Common myeloid progenitor, CD34-positive (primary cell): ENCODE measurements around the gene SNPH.

Experiments used
- CTCF ChIA-PET: fragments of 350-600 bp; sonication (Branson Sonifier 250); formaldehyde crosslinking; loops from one replicate; lab custom pipeline; 2021; ENCODE audit warnings: antibody characterized with exemption; lab: Charles Lee
- POLR2A ChIA-PET: fragments of 350-600 bp; sonication (Branson Sonifier 250); formaldehyde crosslinking; loops from one replicate; lab custom pipeline; 2021; ENCODE audit warnings: antibody characterized with exemption; lab: Charles Lee
- DNase-seq, 3 donors: peaks; one replicate each; pipeline versions ENCODE4 v3.0.0 to v3.0.0-alpha.2; 2013
- H3K27ac ChIP-seq, 2 experiments: 1 replicate in 1 of 2; 2 replicates in 1 of 2; pipeline ENCODE4 v1.7.0; 2013; ENCODE audit warnings: inconsistent platforms in 2 of 2, low read length in 2 of 2, mild to moderate bottlenecking in 2 of 2, low read depth in 1 of 2, moderate library complexity in 1 of 2; ENCODE audit not compliant: severe bottlenecking in 2 of 2, insufficient read depth in 1 of 2, poor library complexity in 1 of 2
- H3K27me3 ChIP-seq, 5 experiments: replicated peaks in 2 of 5; 1 replicate in 3 of 5; 2 replicates in 2 of 5; pipeline versions ENCODE4 v1.6.1 to v1.7.0; 2013; ENCODE audit warnings: low read length in 4 of 5, mild to moderate bottlenecking in 2 of 5, moderate library complexity in 2 of 5, inconsistent platforms in 1 of 5; ENCODE audit not compliant: insufficient read depth in 5 of 5, control insufficient read depth in 4 of 5
- H3K36me3 ChIP-seq, 4 experiments: 1 replicate in 2 of 4; 2 replicates in 2 of 4; pipeline versions ENCODE4 v1.6.1 to v1.7.0; 2013; ENCODE audit warnings: low read length in 3 of 4, control low read depth in 1 of 4, mild to moderate bottlenecking in 1 of 4; ENCODE audit not compliant: control insufficient read depth in 4 of 4, insufficient read depth in 4 of 4
- H3K4me1 ChIP-seq, 4 experiments: 1 replicate in 3 of 4; 2 replicates in 1 of 4; pipeline versions ENCODE4 v1.6.1 to v1.7.1; 2013; ENCODE audit warnings: low read length in 3 of 4, mild to moderate bottlenecking in 3 of 4, control low read depth in 1 of 4, inconsistent platforms in 1 of 4, moderate library complexity in 1 of 4; ENCODE audit not compliant: control insufficient read depth in 4 of 4, insufficient read depth in 4 of 4; ENCODE audit errors: control extremely low read depth in 1 of 4
- H3K4me3 ChIP-seq, 7 experiments: 1 replicate in 4 of 7; 2 replicates in 3 of 7; pipeline versions ENCODE4 v1.5.1 to v1.7.0; 2013; ENCODE audit warnings: mild to moderate bottlenecking in 7 of 7, low read length in 6 of 7, moderate library complexity in 6 of 7, inconsistent platforms in 2 of 7, low read depth in 2 of 7, control low read depth in 1 of 7; ENCODE audit not compliant: insufficient read depth in 4 of 7, control insufficient read depth in 1 of 7; ENCODE audit errors: extremely low read depth in 1 of 7
- H3K9me3 ChIP-seq, 5 experiments: 1 replicate in 4 of 5; 2 replicates in 1 of 5; pipeline versions ENCODE4 v1.6.1 to v1.7.1; 2013; ENCODE audit warnings: low read length in 4 of 5, mild to moderate bottlenecking in 2 of 5, inconsistent platforms in 1 of 5, low read depth in 1 of 5, moderate library complexity in 1 of 5; ENCODE audit not compliant: control insufficient read depth in 4 of 5, insufficient read depth in 2 of 5; ENCODE audit errors: control extremely low read depth in 1 of 5
- WGBS: methylation state at CpG from one replicate; pipeline ENCODE4 v1.1.5; 2013; ENCODE audit not compliant: insufficient coverage; 5-methylcytosine and 5-hydroxymethylcytosine counted together

Gene SNPH

DNA sequence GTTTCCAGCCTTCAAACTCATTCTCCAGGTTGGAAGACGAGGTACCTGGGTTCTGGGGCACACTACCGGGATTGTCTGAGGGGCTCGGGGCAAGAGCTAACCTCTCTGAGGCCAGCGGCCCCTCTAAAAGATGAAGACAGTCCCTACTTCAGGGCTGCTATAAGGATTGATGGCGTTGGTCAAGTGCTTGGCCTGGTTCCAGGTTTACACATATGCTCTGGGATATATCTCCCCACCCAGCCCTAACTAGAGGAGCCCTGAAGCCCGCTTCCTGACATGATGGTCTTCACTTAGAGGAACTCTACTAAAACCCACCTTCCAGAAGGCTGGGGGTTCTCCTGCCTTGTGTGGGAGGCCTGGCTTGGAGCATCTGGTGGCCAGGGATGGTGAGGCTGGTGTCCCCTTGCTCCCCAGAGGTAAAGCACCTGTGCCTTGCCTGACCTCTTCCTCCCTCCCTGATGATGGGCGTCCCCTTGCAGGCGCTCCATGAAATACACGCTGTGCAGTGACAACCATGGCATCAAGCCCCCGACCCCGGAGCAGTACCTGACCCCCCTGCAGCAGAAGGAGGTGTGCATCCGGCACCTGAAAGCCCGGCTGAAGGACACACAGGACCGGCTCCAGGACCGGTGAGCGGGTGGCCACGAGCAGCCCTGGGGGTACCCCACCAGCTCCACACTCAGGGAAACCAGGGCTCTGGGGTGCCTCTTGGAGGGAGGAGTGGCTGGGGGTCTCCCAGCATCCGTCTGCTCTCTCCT lies 34.2 kb downstream of the SNPH start:
- peak overlapping the region in 1 of 7 experiments; percentile 20 for H3K4me3 ChIP-seq
- WGBS: 97% methylated on average over 14 of the region's 18 CpGs
- H3K9me3 ChIP-seq: no peaks in the 10 kb centered on the region
- CTCF ChIA-PET: interaction anchor here (1.0 to 1.7 kb wide), 3 partner anchors 12 to 64 kb away, joined by 3 to 8 read pairs (median 4); no protein-coding TSS in a partner anchor
- POLR2A ChIA-PET: no interaction called here
- peaks cover 0 to 14% (median 10%) of the 10 kb centered on the region in 4 experiments for H3K4me1 ChIP-seq
- no peak overlapping the region for H3K27ac ChIP-seq
- H3K27me3 ChIP-seq: no peaks in the 10 kb centered on the region
- no peak for DNase-seq
- H3K36me3 ChIP-seq: no peaks in the 10 kb centered on the region

DNA sequence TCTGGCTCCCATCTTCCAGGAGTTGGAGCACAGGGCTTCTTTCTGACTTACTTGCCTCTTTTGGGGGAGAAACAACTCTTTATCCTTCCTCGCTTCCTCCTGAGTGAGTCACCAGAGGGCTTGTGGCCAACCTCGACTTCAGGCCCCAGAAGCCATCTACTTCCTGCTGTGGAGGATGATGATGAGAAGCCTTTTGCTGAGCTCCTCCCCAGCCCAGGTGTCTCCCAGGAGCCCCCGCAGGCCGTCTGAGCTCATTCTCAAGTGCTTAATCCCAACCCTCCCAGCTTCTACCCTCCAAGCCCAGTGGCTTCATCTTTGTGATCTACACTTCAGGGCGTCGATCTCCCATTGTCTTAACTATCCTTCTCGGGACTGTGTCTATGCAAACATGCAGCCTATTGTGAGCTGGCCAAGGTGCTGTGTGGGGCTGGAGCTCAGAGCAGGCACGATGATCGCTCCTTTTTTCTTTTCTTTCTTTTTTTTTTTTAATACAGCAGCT lies 35.0 kb downstream of the SNPH start:
- 65% methylated on average over 6 of the region's 9 CpGs for WGBS
- Histone ChIP-seq H3K27me3 (no peaks in the 10 kb centered on the region), H3K4me3 (peak overlapping the region in 1 of 7 experiments; percentile 20), H3K27ac (no peak overlapping the region), H3K9me3 (no peaks in the 10 kb centered on the region), H3K36me3 (no peaks in the 10 kb centered on the region), H3K4me1 (peaks cover 0 to 14% (median 10%) of the 10 kb centered on the region in 4 experiments)
- ChIA-PET POLR2A (no interaction called here), CTCF (interaction anchor here (0.6 to 1.7 kb wide), 4 partner anchors 11 to 65 kb away, joined by 3 to 8 read pairs (median 4); no protein-coding TSS in a partner anchor)
- DNase-seq: peak; percentile 57 to 89 (median 84)

DNA sequence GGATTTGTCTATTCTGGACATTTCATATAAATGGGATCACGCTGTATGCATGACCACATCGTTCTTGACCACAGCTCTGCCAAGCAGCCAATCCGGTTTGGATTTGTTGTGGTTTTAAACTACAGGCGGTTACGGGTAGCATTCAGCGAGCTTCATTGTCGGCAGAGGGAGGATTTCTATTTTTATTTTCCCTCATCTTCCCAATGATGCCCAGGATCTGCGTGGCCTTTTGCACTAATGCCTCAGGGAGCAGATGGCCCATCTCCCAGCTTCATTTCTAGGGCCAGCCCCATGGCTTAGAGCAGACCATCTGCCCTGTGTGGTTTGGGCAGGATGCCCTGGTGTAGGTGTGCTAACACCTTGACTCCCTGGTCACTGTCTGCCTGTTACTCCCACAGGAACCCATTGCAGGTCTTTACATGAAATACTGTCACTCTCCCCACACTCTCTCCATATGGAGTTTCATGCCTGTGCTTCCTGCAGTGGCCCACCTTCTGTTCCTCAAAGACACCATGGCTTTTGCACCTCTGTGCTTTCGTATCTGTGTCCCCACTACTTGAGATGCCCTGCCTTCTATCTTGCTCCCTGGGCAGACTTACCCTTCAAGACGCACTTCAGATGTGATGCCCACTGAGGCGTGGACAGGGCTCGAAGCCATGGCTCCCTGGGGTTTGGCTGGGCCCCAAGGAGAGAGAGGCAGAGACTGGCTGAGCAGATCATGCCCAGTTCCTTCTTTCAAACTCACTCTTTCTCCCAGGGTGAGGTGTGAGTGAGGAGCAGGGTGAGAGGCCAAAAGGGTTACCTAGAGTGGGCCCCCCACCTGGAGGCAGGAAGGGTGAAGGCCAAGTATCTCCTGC lies 36.8 kb downstream of the SNPH start:
- Histone ChIP-seq H3K36me3 (no peaks in the 10 kb centered on the region), H3K4me1 (peaks cover 0 to 14% (median 10%) of the 10 kb centered on the region in 4 experiments), H3K4me3 (no peak overlapping the region), H3K27ac (no peak overlapping the region), H3K27me3 (no peaks in the 10 kb centered on the region), H3K9me3 (no peaks in the 10 kb centered on the region)
- 84% methylated on average over 8 of the region's 12 CpGs for WGBS
- ChIA-PET POLR2A (no interaction called here), CTCF (interaction anchor here (1.0 kb wide), 1 partner anchor 136 kb away, joined by 4 read pairs; no protein-coding TSS in a partner anchor)
- DNase-seq: peak in 2 of 3 donors; percentile 61 to 79

- no peaks in the 10 kb centered on the region for H3K9me3 ChIP-seq
- H3K4me1 ChIP-seq: peaks cover 0 to 14% (median 10%) of the 10 kb centered on the region in 4 experiments
- CTCF ChIA-PET: interaction anchor here (0.7 to 1.9 kb wide), 4 partner anchors 8 to 28 kb away, joined by 3 to 6 read pairs (median 4); no protein-coding TSS in a partner anchor
- H3K4me3 ChIP-seq: no peak overlapping the region
- WGBS: 95% methylated on average over 31 of the region's 31 CpGs
- no peaks in the 10 kb centered on the region for H3K27me3 ChIP-seq
- H3K27ac ChIP-seq: no peak overlapping the region
- no peaks in the 10 kb centered on the region for H3K36me3 ChIP-seq
- DNase-seq: no peak
- POLR2A ChIA-PET: no interaction called here
Measured at GRCh38 chr20:1304710-1305515, 38.8 kb downstream of the SNPH start.

DNA sequence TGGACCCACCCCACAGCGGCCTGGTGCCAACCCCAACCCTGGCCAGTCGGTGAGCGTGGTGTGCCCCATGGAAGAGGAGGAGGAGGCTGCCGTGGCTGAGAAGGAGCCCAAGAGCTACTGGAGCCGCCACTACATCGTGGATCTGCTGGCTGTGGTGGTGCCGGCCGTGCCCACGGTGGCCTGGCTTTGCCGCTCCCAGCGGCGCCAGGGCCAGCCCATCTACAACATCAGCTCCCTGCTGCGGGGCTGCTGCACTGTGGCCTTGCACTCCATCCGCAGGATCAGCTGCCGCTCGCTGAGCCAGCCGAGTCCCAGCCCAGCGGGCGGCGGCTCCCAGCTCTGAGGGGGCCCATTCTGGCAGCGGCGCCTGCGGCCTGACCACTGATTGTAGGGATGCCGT lies 39.6 kb downstream of the SNPH start:
- ChIA-PET CTCF (interaction anchor here (1.0 to 1.9 kb wide), 2 partner anchors 11 to 27 kb away, joined by 3 to 6 read pairs; no protein-coding TSS in a partner anchor), POLR2A (no interaction called here)
- H3K36me3 ChIP-seq: no peaks in the 10 kb centered on the region

DNA sequence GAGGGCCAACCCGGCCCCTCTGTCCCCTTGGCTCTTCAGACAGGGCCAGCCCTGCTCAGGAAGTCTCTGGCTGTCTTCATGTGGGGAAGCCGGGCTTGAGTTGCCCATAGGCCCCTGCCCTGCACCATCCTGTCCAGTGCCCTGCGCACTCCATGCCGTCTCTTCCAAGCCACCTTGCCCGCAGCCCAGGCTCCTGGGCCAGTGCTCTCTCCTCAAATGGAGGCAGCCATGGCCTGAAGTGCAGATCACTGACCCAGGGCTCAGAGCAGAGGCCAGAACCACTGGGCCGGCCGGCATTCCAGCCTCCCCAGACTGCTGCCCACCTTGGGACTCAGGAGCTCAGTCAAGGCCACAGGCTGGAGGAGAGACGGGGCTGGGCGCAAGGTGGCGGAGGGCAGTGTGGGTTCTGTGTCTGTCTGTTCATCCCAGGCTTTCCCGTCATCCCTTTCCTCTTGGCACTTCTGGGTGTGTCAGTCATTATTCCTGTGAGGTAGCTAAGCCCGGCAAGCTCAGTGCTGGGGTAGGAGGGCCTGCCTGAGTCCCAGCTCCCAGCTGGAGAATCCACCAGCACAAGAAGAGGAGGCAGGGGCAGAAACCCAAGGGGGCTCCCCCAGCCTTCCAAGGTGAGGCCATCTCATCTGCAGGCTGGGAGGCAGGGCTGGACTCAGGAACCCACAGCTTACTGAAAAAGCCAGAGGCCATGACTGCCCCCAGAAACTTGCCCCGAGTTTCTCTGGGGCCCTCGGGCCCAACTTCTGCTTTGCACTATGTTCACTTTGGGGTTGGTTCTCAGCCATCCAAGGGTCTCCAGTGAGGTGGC lies 40.4 kb downstream of the SNPH start:
- DNase-seq: no peak
- ChIA-PET CTCF (interaction anchor here (1.0 to 1.9 kb wide), 2 partner anchors 10 to 26 kb away, joined by 3 to 6 read pairs; no protein-coding TSS in a partner anchor), POLR2A (no interaction called here)
- no peaks in the 10 kb centered on the region for H3K9me3 ChIP-seq
- no peaks in the 10 kb centered on the region for H3K27me3 ChIP-seq
- WGBS: 81% methylated on average over 13 of the region's 14 CpGs
- H3K4me3 ChIP-seq: no peak overlapping the region
- H3K27ac ChIP-seq: no peak overlapping the region
- no peaks in the 10 kb centered on the region for H3K4me1 ChIP-seq
- H3K36me3 ChIP-seq: no peaks in the 10 kb centered on the region

More for the DNA sequence above, 39.6 kb downstream of the SNPH start:
- no peak for DNase-seq
- 98% methylated on average over 19 of the region's 24 CpGs for WGBS
- Histone ChIP-seq H3K4me3 (no peak overlapping the region), H3K4me1 (peaks cover 0 to 6% (median 6%) of the 10 kb centered on the region in 4 experiments), H3K27ac (no peak overlapping the region), H3K27me3 (no peaks in the 10 kb centered on the region), H3K9me3 (no peaks in the 10 kb centered on the region)
